Activated CD8-positive, alpha-beta T cell treated with anti-CD3 and anti-CD28 coated beads for 36 hours (primary cell): ENCODE data around the gene OR8H2. TPM values are rescaled to one million over a fixed set of nuclear protein-coding genes. Genes with fewer than 3 reads are reported as not detected.
"Not testable (repeated sequence)": the region's sequence is repeated elsewhere in the genome, so short reads cannot be mapped to it uniquely, and the experiment has no call there.

Source experiments
- ATAC-seq: fragments of 200-7000 bp; cut with Tn5 transposase; one replicate; pipeline ENCODE4 v1.10.0; 2021; ENCODE audit warnings: mild to moderate bottlenecking, moderate library complexity
- CTCF ChIA-PET: fragments of 350-600 bp; sonication (Branson Sonifier 250); formaldehyde crosslinking; loops from one replicate; lab custom pipeline; 2021; ENCODE audit warnings: antibody characterized with exemption; lab: Charles Lee
- POLR2A ChIA-PET: fragments of 350-600 bp; sonication (Branson Sonifier 250); formaldehyde crosslinking; loops from one replicate; lab custom pipeline; 2021; ENCODE audit warnings: antibody characterized with exemption; lab: Charles Lee
- DNase-seq: peaks from one replicate; pipeline ENCODE4 v3.0.0-alpha.2; 2020
- H3K27ac Mint-ChIP-seq: one replicate; pipeline ENCODE4 v1.8.0; 2021; ENCODE audit warnings: mild to moderate bottlenecking, mixed read lengths
- H3K27me3 Mint-ChIP-seq: one replicate; pipeline ENCODE4 v1.8.0; 2021; ENCODE audit warnings: mixed read lengths
- H3K36me3 Mint-ChIP-seq: one replicate; pipeline ENCODE4 v1.8.0; 2021; ENCODE audit warnings: low read depth, mixed read lengths
- H3K4me1 Mint-ChIP-seq: one replicate; pipeline ENCODE4 v1.8.0; 2021; ENCODE audit warnings: low read depth, mixed read lengths
- H3K4me3 Mint-ChIP-seq: one replicate; pipeline ENCODE4 v1.8.0; 2021; ENCODE audit warnings: mild to moderate bottlenecking, moderate library complexity, mixed read lengths
- H3K9me3 Mint-ChIP-seq: one replicate; pipeline ENCODE4 v1.8.0; 2021; ENCODE audit warnings: mixed read lengths
- CTCF ChIP-seq: fragments of 200-600 bp; IDR thresholded peaks from one replicate; pipeline ENCODE4 v1.8.0; 2022; ENCODE audit warnings: antibody characterized with exemption, mild to moderate bottlenecking
- intact Hi-C: fragments of 100-400 bp; cut with micrococcal nuclease; formaldehyde crosslinking; loops from one replicate; pipeline ENCODE4 v1.10.0; 2022
- total RNA-seq, 2 experiments: library from RNA; stranded (reverse); gene quantifications; one replicate each; pipeline ENCODE4 v1.2.3, GENCODE V29; 2021

Gene OR8H2
- total RNA-seq, 2 experiments from 2014 or later: not detected

DNA sequence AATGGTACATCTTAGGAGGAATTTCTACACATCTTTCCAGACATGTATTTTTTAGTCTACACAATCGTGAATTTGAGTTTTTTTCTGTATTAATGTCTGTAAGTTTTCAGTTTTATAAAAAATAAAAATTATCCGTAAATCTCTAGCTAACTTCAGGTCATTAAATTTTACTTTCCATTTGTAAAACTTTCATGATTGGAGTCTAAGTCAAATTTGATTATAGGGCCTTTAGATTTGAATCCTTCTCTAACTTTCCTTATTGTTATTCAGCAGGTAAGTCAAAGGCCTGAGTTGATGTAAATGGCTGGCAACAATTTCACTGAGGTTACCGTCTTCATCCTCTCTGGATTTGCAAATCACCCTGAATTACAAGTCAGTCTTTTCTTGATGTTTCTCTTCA lies 10.5 kb upstream of the OR8H2 start, which contains the start of gene OR8I2:
Gene OR8I2, plus strand, starts transcription at position 301 of the 400 bp plus-strand sequence. Its CDS starts 0 bp downstream, at position 301.
- H3K27ac Mint-ChIP-seq: no peak within 1 kb of the TSS
- peaks cover 18% of the 10 kb centered on the region for H3K9me3 Mint-ChIP-seq
- intact Hi-C loops: loop anchor here (10.0 kb wide), 1 partner anchor 58 kb away; no protein-coding TSS in a partner anchor
- TF ChIP-seq CTCF: no peak
- no peak for ATAC-seq
- ChIA-PET CTCF (no interaction called here), POLR2A (no interaction called here)
- H3K36me3 Mint-ChIP-seq: no peaks in the 10 kb centered on the region
- no peaks in the 10 kb centered on the region for H3K4me1 Mint-ChIP-seq
- H3K27me3 Mint-ChIP-seq: no peaks in the 10 kb centered on the region
- DNase-seq: no peak
- no peak within 1 kb of the TSS for H3K4me3 Mint-ChIP-seq

DNA sequence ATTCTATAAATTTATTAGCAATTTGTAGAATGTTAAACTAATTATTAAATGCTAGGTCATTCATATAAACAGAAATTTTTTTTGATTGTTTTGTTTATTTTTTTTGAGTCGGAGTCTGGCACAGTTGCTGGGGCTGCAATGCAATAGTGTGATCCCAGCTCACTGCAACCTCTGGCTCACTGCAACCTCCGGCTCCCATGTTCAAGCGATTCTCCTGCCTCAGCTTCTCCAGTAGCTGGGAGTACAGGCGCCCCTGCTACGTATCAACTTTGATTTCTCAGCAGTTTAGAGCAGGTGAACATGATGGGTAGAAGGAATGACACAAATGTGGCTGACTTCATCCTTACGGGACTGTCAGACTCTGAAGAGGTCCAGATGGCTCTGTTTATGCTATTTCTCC lies 18.6 kb downstream of the OR8H2 start, which contains the start of gene OR8H3:
Gene OR8H3, plus strand, starts transcription at position 301 of the 400 bp plus-strand sequence. Its CDS starts 0 bp downstream, at position 301.
- POLR2A ChIA-PET: no interaction called here
- Mint-ChIP-seq H3K27ac (no peak within 1 kb of the TSS), H3K4me1 (no peaks in the 10 kb centered on the region), H3K36me3 (no peaks in the 10 kb centered on the region), H3K9me3 (peaks cover 10% of the 10 kb centered on the region), H3K27me3 (no peaks in the 10 kb centered on the region), H3K4me3 (no peak within 1 kb of the TSS)
- ATAC-seq: no peak
- intact Hi-C loops: no loop called here
- no peak for DNase-seq
- CTCF ChIA-PET: no interaction called here
- TF ChIP-seq CTCF: no peak

GRCh38 chr11:56140151-56140661 lies 36.7 kb downstream of the OR8H2 start, which contains the start of gene OR8J3:
Gene OR8J3 (minus strand): TSS chr11:56140201. CDS start chr11:56137718, 2,483 bp downstream.
- Mint-ChIP-seq H3K4me1 (no peaks in the 10 kb centered on the region), H3K27me3 (no peaks in the 10 kb centered on the region), H3K9me3 (peaks cover 18% of the 10 kb centered on the region), H3K4me3 (no peak within 1 kb of the TSS), H3K27ac (no peak within 1 kb of the TSS), H3K36me3 (no peaks in the 10 kb centered on the region)
- TF ChIP-seq CTCF: no peak
- intact Hi-C loops: no loop called here
- POLR2A ChIA-PET: no interaction called here
- no peak for ATAC-seq
- no peak for DNase-seq
- CTCF ChIA-PET: no interaction called here

- H3K27me3 Mint-ChIP-seq, H3K36me3 Mint-ChIP-seq, DNase-seq, H3K27ac Mint-ChIP-seq, POLR2A ChIA-PET, intact Hi-C loops, H3K4me1 Mint-ChIP-seq, H3K4me3 Mint-ChIP-seq, ATAC-seq, CTCF ChIA-PET: not testable (repeated sequence)
- peaks cover 11% of the 10 kb centered on the region for H3K9me3 Mint-ChIP-seq
Observed at GRCh38 chr11:56143681-56144080, 40.2 kb downstream of the OR8H2 start.

GRCh38 chr11:56151376-56151775 lies 47.9 kb downstream of the OR8H2 start:
- ChIA-PET CTCF (no interaction called here), POLR2A (no interaction called here)
- peaks cover 31% of the 10 kb centered on the region for H3K9me3 Mint-ChIP-seq
- no peaks in the 10 kb centered on the region for H3K27me3 Mint-ChIP-seq
- H3K4me3 Mint-ChIP-seq: no peak overlapping the region
- no peak overlapping the region for H3K27ac Mint-ChIP-seq
- ATAC-seq (no peak), DNase-seq (no peak)
- H3K36me3 Mint-ChIP-seq: no peaks in the 10 kb centered on the region
- intact Hi-C loops: no loop called here
- no peaks in the 10 kb centered on the region for H3K4me1 Mint-ChIP-seq
- no peak for TF ChIP-seq CTCF
